Fibroblast of peridontal ligament (primary cell): Measurements from ENCODE around the gene SEC16B.

Source experiments
- DNase-seq: peaks from one replicate; pipeline ENCODE4 v3.0.0-alpha.2; 2010; ENCODE audit errors: extremely low read depth

The SEC16B gene

GRCh38 chr1:177979272-177979671, 9.4 kb upstream of the SEC16B start:
- no peak for DNase-seq

GRCh38 chr1:177978530-177978929, 8.7 kb upstream of the SEC16B start:
- no peak for DNase-seq

DNA sequence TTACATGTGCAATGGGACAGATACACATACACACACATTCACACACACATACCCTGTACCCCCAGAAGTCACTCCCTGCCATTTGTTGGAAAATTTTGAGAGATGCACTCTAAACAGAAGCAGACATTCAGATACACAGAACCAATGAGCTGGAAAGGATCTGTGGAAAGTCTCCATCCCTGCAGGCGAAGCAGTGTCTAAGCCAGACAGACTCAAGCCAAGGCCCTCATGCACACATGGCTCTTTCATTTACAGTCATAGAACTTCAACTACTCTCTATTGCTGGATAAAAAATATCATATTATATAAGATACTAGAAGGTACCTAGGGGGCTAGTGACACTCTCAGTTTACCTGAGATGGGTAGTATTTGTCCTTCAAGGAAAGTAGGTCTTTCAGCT, 7.3 kb upstream of the SEC16B start:
- no peak for DNase-seq

- DNase-seq: no peak
Measured at GRCh38 chr1:177976596-177976995, 6.7 kb upstream of the SEC16B start.

GRCh38 chr1:177975588-177976495, 6.0 kb upstream of the SEC16B start:
- DNase-seq: peak; percentile 75

DNA sequence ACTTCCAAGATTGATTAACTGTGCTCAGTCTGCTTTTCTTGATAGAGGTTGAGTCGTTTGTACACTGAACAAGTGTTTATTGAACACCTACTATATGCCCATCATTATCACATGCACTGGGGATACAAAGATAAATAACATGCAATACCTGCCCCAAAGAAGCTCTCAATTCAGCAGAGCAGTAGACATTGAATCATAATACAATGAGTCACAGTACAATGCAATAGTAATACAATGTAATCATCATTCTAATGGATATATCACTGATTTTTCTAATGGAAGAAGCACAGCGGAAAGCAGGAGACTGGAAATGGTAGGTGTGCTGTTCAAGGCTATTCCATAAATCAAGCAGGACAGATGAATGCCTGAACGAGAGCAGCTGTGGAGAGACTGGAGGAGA, 3.7 kb upstream of the SEC16B start:
- DNase-seq: no peak

DNA sequence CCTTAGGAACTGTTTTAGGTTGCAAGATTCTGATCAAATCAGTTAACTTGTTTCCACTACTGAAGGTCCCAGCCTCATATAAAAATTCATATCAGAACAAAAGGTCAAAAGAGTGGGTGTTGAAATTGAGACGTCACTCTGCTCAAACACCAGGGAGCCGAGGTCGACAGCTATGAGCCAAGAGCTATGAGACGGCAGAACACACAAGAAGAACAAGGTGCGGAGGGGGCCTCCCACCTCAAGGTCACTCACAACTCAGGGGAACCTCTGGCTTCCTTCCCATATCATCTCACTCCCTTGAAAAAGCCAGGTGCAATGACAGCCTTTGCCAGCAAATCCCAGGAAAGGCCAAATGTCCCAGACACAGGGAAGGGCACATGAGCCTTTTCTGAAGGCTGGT, 749 bp downstream of the SEC16B start:
- no peak for DNase-seq

- DNase-seq: no peak
Measured at GRCh38 chr1:177966199-177966598, 3.7 kb downstream of the SEC16B start.

- DNase-seq: no peak
Measured at GRCh38 chr1:177965293-177965692, 4.6 kb downstream of the SEC16B start.

GRCh38 chr1:177964336-177964735, 5.5 kb downstream of the SEC16B start:
- no peak for DNase-seq

- no peak for DNase-seq
Measured at GRCh38 chr1:177960939-177961622, 8.8 kb downstream of the SEC16B start.

- DNase-seq: peak; percentile 64
Measured at GRCh38 chr1:177959811-177960515, 9.9 kb downstream of the SEC16B start.

DNA sequence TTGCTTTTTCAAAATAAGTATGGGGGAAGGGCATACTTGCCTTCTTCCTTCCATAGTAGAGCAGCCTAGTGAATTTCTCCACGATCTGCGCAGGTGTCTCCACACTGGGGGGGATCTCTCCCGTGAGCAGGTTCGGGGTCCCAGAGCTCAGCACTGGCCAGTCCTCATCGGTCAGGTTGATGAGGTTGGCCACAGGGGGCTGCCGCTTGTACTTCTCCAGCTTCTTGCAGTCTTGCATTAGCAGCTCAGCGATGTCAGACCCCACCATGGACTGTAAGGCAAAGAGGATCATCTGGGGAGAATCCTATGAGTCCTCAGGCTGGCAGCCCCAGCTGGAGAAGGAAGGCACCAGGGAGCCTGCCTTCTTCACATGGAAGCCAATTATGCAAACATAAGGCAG, 11.8 kb downstream of the SEC16B start:
- no peak for DNase-seq

GRCh38 chr1:177954076-177954475, 15.8 kb downstream of the SEC16B start:
- DNase-seq: no peak

DNA sequence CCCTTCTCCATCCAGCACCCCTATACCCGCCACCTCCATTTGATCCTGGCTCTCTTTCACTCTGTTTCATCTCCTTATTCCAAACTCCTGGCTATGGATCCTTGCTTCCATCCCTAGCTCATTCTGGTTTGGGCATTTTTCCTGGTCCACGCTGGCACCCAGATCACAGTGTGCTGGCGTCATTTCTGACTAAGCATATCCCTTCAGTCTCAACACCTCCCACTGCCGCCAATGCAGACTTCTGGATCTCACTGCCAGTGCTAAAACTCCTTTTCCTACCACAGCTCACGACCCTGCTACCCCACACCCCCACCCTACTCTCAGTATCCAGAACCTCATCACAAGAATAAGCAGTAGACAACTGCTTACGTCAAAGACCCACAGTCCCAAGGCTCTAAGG, 16.3 kb downstream of the SEC16B start:
- DNase-seq: no peak

DNA sequence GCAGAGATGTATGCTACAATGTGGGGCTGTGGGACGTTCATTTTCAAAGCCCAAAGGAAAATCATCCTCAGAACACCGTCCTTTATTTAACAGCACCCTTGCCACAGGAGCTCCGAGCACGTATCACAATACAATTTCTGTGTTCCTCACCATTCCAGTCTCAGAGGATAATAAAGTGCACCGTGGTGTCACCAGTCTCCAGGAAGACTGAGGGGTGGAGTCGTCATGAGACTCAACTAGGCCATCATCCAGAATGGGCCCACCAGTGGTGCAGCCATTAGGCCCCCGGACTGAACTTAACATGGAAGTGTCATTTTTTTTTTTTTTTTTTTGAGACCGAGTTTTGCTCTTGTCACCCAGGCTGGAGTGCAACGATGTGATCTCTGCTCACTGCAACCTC, 17.2 kb downstream of the SEC16B start:
- no peak for DNase-seq

DNA sequence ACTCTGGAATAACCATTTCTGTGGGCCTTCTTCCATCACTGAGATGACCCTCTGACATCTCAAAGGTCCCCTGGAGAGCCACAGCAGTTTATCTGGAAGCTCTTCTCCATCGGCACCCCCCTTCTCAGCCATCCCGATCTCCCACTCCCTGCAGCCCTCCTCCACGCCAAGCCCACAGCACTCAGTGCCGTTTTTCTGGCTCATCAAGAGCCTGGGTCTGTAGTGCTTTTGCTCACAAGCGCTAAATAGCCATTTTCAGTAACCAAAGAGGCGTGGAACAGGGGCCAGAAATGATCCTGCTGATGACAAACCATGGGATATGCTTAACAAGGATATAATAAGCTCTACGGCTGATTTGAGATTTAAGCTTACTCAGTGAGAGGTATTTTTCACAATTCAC, 17.6 kb downstream of the SEC16B start:
- no peak for DNase-seq

DNA sequence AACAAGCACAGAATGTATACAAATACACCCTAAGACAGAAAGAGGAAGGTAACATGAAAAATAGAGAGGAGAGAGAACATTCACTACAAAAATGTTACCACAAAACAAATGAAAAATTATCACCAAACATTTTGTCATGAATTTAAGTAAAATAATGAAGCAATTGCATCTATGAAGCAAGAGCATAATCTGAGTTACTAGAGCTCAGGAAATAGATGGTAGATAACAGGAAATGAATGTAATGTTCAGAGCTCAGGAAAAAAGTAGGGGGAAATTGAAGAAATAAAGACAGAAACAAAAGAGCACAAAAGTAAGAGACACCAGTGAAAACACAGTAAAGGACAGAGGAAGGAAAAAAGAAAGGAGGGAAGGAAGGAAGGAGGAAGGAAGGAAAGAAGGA, 19.4 kb downstream of the SEC16B start:
- DNase-seq: no peak

DNA sequence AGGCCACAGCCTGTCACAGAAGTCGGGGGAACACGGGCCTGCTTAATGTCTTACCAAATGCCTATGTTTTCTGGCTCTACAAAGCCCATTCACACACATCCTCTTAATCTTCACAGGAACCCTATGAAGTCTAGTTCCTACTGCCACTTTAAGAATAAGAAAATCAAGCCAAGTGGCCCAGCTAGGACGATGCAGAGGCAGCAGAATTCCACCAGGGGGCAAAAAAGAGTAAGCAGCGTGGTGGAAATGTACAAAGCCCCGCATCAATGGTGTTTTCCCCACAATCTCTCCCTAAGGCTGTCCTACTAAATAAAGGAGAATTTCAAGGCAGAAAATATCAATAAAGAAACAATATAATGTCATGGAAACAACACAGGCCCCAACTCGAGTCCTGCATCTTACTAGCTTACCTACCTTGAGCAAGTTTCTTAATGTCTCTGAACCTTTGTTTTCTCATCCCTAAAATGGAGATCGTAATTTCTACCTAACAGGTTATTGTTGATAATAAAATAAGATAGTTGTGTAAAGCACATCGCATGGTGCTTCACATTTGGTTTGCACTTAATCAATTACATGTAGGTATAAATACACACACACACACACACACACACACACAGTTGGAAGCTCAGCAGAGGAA, 21.4 kb downstream of the SEC16B start:
- peak; percentile 81 for DNase-seq

DNA sequence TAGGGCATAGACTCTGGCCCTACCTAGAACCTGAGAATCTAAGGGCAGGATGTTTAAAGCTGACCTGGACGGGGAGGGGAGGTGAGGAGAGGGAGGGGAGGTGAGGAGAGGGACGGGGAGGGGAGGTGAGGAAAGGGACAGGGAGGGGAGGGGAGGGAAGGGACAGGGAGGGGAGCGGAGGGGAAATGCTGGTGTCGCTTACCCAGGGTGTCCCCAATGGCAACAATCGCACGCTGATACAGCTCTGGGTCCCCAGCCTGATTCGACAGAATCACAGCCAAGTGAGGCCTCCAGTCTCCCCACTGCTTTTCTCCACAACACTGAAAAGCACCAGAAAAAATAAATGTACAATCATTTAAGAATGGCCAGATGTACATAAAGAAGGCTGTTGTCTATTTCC, 22.2 kb downstream of the SEC16B start:
- DNase-seq: no peak

DNA sequence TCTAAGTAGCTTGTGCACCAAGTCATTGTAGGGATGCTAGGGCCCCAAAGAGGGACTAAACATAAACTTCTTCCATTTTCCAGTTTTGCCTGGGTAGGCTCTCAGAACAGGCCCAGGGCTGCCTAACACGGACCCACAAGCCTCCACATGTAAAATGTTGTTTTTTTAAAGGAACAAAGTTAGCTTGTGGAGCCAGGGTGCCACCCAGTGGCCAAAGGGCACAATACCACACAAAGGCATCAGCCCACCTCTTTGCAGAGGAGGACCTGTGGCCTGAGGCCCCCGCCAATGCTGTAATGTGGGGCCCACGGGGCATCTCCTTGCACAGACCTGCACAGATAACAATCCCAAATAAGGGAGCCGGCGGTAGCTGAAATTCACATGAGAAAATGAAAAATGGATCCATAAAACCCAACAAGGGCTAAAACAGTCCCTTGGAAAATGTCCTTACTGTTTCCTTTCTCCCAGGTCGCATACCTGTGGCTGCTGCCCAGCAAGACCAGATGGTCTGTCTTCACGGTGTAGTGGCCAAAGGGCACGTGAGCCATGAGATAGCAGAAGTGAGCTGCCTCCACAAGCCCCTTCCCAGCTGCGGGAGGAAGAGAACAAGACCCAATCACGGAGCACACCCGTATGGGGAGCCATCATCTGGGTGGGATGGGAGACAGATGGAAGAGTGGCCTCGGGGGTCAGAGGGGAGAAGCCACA, 23.8 kb downstream of the SEC16B start:
- peak; percentile 73 for DNase-seq
